Measurements from ENCODE around the gene SLC6A13. TPM values are rescaled to one million over a fixed set of nuclear protein-coding genes. Genes with fewer than 3 reads are reported as not detected.
A peak's percentile ranks its signal among the peaks of the same experiment; 100 is the strongest.

SLC6A13 gene
- total and polyA plus RNA-seq, 2 of the 8 experiments (the other 6 are each of a cell fraction or from before 2014, with no cell fraction given) = 0.03 TPM; not detected in 1

GRCh38 chr12:188910-189621 is 73.6 kb downstream of the SLC6A13 start (continued):
- TF ChIP-seq KDM4A (IDR thresholded peaks at IDR 0.05; ENCODE audit: low read depth, low read length, severe bottlenecking) (peak; percentile 61), TBP (IDR thresholded peaks at IDR 0.05; ENCODE audit: low read depth, low read length) (no peak), EP300 (IDR thresholded peaks at IDR 0.05; ENCODE audit: borderline replicate concordance in 1 of 2, low read depth in 2 of 2, low read length in 2 of 2) (no peak), TAF7 (optimal IDR thresholded peaks at IDR 0.05; ENCODE audit: borderline replicate concordance, low read depth, low read length) (no peak), E2F6 (IDR thresholded peaks at IDR 0.05) (peak; percentile 63), BRCA1 (IDR thresholded peaks at IDR 0.05; ENCODE audit: low read depth, low read length) (no peak), SIX5 (IDR thresholded peaks at IDR 0.05; ENCODE audit: low read depth, low read length) (no peak), BCL11A (IDR thresholded peaks at IDR 0.05; ENCODE audit: low read depth in 2 of 2, low read length in 2 of 2) (no peak), ASH2L (IDR thresholded peaks at IDR 0.05; ENCODE audit: low read length) (peak; percentile 30), PHF8 (conservative IDR thresholded peaks at IDR 0.05; ENCODE audit: low read depth, low read length) (0 out of 2 replicates have a peak, but pooled peaks have one; percentile 11), RFX5 (IDR thresholded peaks at IDR 0.05; ENCODE audit: borderline replicate concordance, low read depth, low read length) (no peak)
